HG03025 (cell line): ENCODE measurements around the gene AGRP.

Experiments
- ATAC-seq: cut with Tn5 transposase; IDR thresholded peaks from one replicate; pipeline ENCODE4 v1.9.1; 2021; ENCODE audit warnings: mild to moderate bottlenecking, moderate library complexity; ENCODE audit not compliant: unreplicated experiment, low FRiP score

The AGRP gene

DNA sequence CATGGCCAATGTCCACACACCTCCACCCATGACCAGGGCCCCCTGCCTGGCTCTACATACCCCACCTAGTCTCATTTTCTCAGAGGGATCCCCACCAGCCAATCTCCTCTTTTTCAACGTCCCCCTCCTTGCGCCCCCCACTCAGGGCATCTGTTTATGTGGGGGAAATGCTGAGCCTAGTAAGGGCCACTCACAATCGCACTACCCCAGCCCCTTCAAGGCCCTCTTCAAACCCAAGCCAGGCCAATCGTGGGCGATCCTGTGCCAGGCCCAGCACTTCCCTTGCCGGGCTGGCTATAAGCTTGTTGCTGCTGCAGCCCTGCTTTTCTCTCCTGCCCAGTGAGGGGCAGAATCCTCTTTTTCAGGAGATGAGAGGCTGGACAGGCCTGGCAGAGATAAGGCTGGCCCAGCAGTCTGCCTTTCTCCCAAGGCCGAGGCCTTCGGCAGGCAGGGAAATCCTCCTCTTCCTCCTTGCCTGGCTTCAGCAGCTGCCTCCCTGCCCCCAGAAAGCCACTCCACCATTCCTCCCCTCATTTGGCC, 36.3 kb downstream of the AGRP start:
- ATAC-seq = no peak

GRCh38 chr16:67445913-67446907, 37.1 kb downstream of the AGRP start:
- ATAC-seq = no peak

DNA sequence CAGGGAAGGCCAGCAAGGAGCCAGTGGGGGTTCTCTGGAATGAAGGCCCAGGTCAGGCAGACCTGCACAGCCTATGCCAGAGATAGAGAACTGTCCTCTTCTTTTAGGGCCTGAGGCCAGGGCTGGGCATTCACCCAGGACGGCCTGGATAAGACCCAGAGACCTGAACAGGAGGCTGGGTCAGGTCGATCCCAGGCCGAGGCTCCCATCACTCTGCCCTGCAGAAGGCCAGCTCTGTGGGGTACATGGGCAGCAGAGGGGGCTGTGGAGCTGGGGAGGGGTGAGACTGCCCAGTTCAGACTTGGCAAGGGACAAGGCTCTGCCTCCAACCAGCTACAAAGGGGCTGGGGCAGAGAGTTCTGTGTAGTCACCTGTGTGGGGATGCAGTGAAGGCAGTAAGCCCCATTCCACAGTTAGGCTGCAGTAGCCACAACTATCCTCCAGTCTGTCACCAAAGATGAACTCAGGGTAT, 37.9 kb downstream of the AGRP start:
- ATAC-seq = no peak

DNA sequence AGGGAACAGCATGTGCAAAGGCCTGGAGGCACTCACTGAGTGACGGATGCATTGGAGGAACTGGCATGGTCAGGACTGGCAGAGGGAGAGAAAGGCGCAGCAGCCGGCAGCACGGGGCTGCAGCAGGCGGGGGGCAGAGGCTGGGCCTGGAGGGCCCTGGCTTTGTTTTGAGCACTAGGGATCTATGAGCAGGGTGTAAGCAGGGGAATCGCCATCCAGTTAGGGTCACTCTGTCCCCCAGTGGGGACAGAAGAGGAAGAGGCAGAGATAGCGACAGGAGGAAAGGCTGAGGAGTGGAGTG, 38.3 kb downstream of the AGRP start:
- no peak for ATAC-seq

GRCh38 chr16:67444259-67445125, 38.9 kb downstream of the AGRP start:
- ATAC-seq = no peak

DNA sequence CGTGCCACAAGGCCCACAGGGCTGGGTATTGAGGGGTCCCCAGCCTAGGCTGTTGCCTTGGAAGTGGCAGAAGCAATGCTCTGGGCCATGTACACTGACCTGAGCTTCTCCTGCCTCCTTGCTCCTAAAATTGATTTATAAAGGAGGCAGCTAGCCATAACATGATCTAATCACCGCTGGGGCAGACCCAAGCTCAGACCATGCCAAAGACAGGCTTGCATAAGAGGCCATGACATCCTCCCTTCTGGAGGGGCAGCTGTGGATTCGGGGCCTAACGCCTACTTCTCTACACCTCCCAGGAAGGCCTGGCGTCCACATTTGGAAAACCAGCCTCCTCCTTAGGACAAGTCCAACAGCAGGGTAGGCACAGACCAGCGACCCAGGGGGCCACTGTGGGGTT, 40.1 kb downstream of the AGRP start:
- ATAC-seq = no peak

- ATAC-seq = no peak
These were observed 40.6 kb downstream of the AGRP start for GRCh38 chr16:67442581-67443255.

GRCh38 chr16:67441907-67442306, 41.4 kb downstream of the AGRP start:
- no peak for ATAC-seq

DNA sequence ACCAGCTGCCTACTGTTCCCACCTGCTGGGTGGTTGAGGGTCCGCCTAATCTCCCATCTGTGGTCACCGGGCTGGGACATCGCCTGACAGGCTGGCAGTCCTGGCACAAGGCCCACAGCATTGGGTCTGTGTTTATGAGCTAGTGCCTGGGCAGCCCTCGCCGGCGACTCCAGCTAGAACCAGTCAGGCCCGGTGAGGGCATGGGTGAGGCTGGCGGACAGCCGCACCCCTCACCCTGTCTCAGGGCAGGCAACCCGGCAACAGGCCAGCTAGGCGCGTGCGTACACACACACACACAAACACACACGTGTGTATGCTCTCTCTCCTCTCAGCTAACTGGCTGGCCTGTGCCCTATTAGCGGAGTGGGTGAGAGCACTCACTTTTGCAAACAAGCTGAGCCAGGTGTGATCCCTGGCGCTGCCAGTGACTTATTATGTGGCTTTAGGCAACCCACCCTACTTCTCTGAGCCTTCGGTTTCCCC, 42.0 kb downstream of the AGRP start:
- no peak for ATAC-seq

GRCh38 chr16:67438824-67439393, 44.4 kb downstream of the AGRP start:
- no peak for ATAC-seq

DNA sequence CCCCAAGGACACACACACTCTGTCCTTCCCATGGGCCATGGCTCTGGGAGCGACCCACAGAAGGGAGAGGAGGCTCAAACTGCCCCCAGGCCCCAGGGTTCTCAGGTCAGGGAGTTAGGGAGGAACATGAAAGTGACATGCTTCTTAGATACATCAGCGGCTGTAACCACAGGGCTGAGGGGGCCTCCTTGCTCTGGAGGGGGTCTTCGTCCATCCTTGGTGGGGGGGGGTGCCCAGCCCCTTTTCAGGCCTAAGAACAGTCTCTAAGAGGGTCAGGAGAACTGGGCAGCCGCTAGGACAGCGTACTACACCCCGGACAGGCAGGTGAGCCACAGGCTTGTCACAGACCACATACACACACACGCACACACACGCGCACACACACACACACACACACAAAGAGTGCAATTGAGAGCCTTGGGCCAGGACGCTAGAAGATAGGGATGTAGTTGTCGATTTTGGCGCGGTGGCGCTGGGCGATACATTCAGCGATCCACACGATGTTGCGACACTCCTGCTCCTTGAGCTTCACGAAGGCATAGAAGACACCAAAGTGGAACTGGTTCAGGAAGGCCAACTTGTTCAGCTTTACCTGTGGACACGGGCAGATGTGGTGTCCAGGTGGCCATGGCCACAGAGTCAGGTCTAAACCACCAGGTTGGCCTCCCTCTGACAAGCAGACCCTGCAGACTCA, 45.1 kb downstream of the AGRP start:
- ATAC-seq = no peak

- ATAC-seq = no peak
These were observed 45.8 kb downstream of the AGRP start for GRCh38 chr16:67437513-67437912.

GRCh38 chr16:67436640-67437193, 46.6 kb downstream of the AGRP start:
- no peak for ATAC-seq

DNA sequence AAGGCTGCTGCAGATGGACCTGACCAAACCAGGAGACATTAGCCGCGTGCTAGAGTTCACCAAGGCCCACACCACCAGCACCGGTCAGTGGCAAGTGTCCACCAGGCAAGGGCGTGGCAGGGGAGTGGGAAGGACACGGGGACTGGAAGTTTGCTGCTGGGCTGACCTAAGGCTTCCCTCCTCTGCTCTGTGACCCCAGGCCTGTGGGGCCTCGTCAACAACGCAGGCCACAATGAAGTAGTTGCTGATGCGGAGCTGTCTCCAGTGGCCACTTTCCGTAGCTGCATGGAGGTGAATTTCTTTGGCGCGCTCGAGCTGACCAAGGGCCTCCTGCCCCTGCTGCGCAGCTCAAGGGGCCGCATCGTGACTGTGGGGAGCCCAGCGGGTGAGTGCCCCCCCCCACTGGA, 47.6 kb downstream of the AGRP start:
- no peak for ATAC-seq

- no peak for ATAC-seq
These were observed 50.1 kb downstream of the AGRP start for GRCh38 chr16:67433131-67433719.
